Stimulated activated CD4-positive, alpha-beta T cell treated with anti-CD3 and anti-CD28 coated beads, Interleukin-12 subunit alpha, Interleukin-12 subunit beta, amount 100 ng/mL, for 24 hours (primary cell): ENCODE results near the gene SRGAP1.

Source experiments
- DNase-seq, 2 experiments: peaks; one replicate each; pipeline ENCODE4 v3.0.0-alpha.2; 2020; ENCODE audit warnings: low read depth in 2 of 2

The SRGAP1 gene

GRCh38 chr12:63906876-63907275 is 62.4 kb downstream of the SRGAP1 start:
- no peak for DNase-seq

GRCh38 chr12:63907561-63907960 is 63.1 kb downstream of the SRGAP1 start:
- DNase-seq, result no peak

DNA sequence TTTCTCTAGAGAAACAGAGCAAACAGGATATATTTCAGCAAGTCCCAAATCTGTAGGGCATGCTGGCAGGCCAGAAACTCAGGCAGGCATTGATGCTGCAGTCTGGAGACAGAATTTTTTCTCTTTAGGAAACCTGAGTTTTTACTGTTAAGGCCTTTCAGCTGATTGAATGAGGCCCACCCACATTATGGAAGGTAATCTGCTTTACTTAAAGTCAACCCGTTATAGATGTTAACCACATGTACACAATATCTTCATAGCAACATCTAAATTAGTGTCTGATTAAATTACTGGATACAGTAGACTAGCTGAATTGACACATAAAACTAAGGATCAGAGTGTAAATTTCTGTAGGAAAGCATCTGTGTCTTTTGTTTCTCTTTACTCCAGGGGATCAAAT is 65.2 kb downstream of the SRGAP1 start:
- no peak for DNase-seq

DNA sequence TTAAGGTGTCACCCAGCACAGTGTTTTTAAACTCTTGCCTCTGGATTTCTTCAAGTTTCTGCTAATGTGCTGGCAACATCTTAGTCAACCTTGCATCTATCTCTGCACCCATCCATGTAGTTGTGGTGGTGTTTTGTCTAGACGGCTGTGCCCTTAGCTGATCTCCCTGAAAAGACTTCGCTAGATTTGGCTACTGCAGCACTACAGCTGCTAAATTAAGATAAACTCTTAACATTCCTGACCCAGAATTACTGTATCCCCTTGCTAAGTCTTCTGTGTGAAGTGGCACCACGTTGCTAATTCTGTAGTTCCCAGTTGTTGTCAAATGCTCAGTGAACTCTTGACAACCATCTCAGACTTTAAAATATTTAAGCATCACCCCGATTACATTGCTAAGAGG is 66.8 kb downstream of the SRGAP1 start:
- no peak for DNase-seq

DNA sequence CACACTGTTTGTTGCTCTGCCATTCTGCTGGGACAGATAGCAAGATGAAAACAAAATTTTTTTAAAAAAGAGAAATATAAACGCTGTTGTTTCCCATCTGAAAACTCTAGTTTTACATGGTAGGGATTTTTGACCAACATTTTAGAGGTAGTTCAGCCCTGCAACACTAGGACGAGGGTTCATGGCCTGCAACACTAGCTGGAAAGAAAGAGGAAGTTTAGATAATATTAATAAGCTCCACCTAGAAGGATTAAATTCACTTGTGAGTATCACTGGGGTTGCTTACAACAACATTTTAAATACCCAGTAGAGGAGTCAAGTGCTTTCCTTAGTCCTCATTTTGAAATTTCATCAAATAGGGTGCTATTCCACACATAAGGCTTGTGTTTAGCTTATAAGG is 68.2 kb downstream of the SRGAP1 start:
- no peak for DNase-seq

DNA sequence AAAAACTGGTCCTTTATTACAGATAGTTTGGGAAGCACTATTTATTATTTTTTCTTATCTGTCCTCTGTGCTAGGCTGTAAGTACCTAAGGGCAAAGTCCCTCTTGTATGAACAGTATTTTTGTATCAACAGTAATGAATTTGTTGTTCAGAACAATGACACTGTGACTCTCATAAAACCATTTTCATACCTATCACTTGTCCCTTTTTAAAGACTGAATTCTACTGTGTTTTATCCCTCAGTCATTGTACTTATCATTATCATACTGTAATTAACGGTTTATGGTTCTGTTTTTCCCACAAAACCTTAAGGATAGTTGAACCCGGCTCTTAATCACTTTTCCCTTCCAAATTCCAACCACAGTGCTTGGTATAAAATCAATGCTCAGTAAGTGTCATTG is 69.4 kb downstream of the SRGAP1 start:
- DNase-seq, result no peak

DNA sequence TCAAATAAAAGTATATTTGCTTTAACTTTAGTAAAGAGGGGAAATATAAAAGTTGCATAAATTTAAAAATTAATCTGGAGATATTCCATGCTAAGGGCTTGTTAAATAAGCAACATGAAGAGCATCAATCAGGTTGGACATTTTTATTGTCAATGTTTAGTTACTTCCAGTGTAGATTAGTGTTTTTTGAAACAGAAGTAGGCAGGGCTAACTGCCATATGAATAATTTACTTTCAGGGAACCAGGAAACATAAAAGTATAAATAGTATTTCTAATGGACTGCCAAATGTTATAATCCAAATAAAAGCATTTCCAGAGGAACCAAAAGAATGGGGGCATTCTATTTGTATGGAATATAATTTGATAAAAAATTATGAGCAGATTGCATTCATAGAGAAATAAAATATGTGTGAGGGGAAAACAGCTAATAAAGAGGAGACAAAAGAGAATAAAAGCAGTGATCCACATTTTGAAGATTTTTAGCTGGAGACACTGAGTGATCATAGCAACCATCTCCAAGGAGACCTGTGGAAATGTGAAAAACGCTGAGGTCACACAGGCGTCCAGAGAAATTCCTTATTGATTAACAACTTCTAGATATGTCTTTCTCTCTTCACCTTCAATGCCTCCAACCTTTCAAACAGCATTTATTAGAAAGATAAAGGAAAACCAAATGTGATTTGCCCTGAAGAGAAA is 70.8 kb downstream of the SRGAP1 start:
- no peak for DNase-seq

DNA sequence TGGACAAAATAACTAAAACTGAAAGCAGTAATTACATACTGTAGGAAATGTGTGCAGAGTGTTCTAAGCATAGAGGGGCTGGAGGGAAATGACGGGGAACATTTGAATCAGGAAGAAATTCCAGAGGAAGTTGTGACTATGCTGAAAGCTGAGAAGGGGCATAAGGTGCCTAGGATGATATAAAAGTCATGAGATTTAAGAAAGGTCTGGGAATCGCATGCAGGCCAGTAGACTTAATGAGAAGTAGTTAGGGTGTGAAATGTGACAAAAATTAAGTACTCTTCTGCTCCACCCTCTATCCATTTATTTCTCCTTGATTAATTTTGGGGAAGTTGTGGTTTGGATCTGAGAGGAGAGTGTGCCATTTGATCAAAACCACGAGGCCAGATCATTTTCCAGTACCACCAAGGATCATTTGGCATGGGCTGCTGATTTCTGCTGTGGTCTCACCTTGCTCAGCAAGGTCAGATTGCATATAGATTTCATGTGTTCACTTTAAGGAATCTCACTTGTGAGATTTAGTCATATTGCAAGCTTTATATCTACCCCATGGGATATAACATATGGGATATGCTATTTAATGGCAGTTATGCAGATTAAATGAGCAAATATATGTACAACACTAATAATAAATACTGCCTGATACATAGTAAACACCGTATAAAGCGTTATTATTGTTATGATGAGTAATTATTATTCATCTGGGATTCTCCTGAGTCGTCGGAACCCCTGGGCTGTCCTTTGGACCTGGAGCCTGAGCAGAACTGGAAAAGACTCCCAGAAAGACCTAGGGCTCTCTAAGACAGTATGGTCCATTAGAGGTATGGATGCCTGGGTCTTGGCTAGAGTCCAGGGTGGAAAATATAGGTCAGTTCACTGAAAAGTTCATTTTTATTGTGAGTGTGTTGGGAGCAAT is 72.3 kb downstream of the SRGAP1 start:
- no peak for DNase-seq

DNA sequence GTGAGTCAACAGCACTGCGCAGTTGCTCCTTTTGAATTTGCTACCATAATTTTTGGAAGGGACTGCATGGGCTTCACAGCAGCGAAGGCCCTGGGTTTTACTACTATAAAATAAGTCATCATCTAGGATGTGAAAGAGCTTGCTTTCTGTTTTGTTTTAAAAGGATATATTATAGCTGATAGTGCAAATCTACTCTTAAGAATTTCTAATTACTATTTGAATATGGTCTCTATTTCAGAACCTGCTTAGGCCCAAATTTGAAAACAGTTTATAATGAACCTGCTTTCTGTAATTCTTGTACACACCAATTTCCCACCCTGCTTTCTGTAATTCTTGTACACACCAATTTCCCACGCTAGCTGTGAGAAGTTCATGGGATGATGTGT is 73.0 kb downstream of the SRGAP1 start:
- DNase-seq, result no peak

- DNase-seq, result no peak
Measured at GRCh38 chr12:63917864-63918799, 73.6 kb downstream of the SRGAP1 start.

GRCh38 chr12:63918800-63919300 is 74.3 kb downstream of the SRGAP1 start:
- DNase-seq, result no peak

GRCh38 chr12:63919756-63920155 is 75.3 kb downstream of the SRGAP1 start:
- no peak for DNase-seq

GRCh38 chr12:63921157-63921556 is 76.7 kb downstream of the SRGAP1 start:
- DNase-seq, result no peak

DNA sequence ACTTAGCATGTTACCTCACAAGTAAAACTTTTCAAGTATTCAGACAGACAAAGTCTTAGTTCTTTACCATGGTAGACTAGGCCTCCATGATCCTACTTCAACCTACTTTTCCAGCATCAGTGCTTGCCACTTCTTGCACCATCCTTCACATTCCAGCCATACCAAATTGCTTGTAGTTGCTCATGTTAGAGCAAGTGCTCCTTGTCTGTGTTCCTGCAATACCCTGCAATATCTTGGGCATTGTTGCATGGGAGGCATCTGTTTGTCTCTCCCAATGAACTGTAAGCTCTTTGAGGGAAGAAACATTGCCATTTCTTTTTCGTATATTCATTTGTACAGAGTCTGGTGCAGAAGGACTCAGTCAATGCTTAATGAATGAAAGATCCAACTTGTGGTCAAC is 78.0 kb downstream of the SRGAP1 start:
- DNase-seq, result no peak

DNA sequence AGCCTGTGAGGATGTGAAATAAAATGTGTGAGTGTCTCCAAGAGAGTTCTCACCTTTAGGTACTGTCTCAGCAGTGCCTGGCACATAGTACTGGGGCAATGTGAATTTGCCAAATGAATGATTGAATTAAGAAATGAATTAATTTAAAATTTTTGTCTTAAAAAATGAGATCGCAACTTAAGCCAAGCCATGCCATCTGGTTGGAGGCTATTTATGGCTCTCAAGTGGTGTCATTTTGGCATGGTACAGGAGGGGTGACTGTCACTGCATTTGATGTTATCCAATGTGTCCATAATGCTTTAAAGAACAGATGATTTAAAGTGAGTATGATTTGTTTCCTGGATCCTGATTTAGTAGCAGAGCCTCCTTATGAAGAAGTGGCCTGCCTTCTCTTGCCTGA is 80.3 kb downstream of the SRGAP1 start:
- no peak for DNase-seq

DNA sequence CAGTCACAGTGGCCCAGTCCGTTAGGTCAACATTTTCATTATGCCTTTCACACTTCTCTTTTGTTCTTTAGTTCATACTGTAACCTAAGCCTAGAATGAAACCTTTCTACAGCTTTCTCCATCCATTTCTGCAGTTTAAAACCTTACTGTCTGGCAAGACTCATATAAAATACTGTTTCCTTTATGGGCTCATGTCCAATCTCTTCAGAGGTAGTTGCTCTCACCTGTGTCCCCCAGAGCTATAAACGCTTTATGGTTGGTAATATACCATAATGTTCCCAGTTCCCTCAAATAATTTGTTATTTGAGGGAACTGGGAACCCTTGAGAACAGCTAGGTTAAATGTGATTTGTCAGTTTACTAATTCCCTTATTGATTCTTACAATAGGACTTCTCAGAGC is 83.0 kb downstream of the SRGAP1 start:
- DNase-seq, result no peak

DNA sequence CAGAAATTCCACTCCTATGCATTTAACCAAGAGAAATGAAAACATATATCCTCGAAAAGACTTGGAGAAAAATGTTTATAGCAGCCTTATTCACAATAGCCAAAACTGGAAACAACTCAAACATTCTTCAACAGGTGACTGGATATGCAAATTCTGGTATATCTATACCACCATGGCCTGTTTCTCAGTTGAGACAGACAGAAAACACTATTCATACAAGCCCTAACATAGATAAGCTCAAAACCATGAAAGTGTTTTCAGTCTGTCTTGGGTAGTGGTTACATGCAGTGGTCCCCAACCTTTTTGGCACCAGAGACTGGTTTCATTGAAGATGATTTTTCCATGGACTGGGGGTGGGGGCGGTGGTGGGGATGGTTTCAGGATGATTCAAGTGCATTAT is 83.8 kb downstream of the SRGAP1 start:
- peak in 1 of 2 experiments; percentile 2 for DNase-seq

DNA sequence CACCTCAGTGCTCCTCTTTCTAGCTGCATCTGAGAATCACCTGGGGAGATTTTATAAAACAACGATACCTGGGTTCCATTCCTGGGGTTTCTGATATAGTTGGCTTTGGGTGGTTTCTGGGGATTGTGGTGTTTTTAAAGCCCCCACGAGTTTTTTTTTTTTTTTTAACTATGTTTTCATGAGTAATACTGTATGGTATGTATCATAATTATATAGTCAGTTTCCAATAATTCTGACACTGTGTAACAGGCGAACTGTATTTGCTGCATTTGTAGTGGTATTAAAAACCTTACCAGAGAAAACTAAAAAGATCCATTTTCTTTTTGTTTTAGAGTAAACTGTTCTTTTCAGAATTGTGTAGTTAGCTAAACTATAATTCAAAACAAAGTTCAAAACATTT is 84.9 kb downstream of the SRGAP1 start:
- DNase-seq, result no peak

GRCh38 chr12:63930971-63931370 is 86.5 kb downstream of the SRGAP1 start:
- no peak for DNase-seq

- DNase-seq, result no peak
Measured at GRCh38 chr12:63931703-63932102, 87.2 kb downstream of the SRGAP1 start.

GRCh38 chr12:63934936-63935335 is 90.4 kb downstream of the SRGAP1 start:
- no peak for DNase-seq

- DNase-seq, result no peak
Measured at GRCh38 chr12:63935361-63935760, 90.9 kb downstream of the SRGAP1 start.
